Measurements from ENCODE around the gene RASGRP1.

GRCh38 chr15:38470816-38471215 is 93.8 kb downstream of the RASGRP1 start:
- no peak for TF ChIP-seq CTCF (IDR thresholded peaks at IDR 0.05 in 8 of 11, conservative IDR thresholded peaks at IDR 0.05 in 3 of 11)
- TF ChIP-seq POLR2AphosphoS5 (IDR thresholded peaks at IDR 0.05), result no peak
